Measurements from ENCODE around the gene GRB10. TPM values are rescaled to one million over a fixed set of nuclear protein-coding genes. Genes with fewer than 3 reads are reported as not detected.

Gene GRB10
- total RNA-seq, 1 experiment from 2014 or later, result 47.9 TPM

DNA sequence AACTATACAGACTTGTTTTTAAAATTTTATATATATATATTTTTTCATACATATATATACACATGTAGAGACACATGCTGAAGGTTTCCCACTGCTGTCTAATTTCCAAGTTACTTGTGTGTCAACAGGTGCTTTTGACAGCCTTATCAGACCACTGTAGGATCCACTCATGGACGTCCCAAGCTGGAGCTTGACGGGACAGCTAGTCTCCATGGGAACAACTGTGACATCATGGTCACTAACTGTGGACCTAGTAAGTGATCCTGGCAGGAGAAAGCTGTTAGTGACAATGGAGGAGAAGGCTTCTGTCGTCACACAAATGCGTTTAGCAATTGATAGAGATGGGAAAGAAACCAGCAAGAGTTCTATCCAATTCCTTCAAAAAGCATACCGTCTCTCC lies 157.3 kb downstream of the GRB10 start:
- intact Hi-C loops (cut with micrococcal nuclease; ENCODE audit: unreplicated experiment), result loop anchor here (5.0 kb wide), 1 partner anchor 52 kb away; no protein-coding TSS in a partner anchor
- Histone ChIP-seq H3K79me2 (ENCODE audit: low read depth) (no peaks in the 10 kb centered on the region), H3K27ac (no peak overlapping the region), H3K9me3 (ENCODE audit: insufficient read depth, low read depth) (no peaks in the 10 kb centered on the region), H3F3A (ENCODE audit: insufficient read depth, low read depth) (no peaks in the 10 kb centered on the region), H3K4me3 (no peak overlapping the region), H3K4me2 (no peak overlapping the region), H4K20me1 (ENCODE audit: insufficient read depth) (peaks cover 17% of the 10 kb centered on the region), H3K4me1 (replicated peaks; ENCODE audit: insufficient read depth) (no peaks in the 10 kb centered on the region), H2AFZ (no peak overlapping the region), H3K9me2 (ENCODE audit: insufficient read depth) (no peaks in the 10 kb centered on the region), H3K36me3 (ENCODE audit: low read depth) (peaks cover 3% of the 10 kb centered on the region; the same call in 1 of the 2 replicates), H3K27me3 (ENCODE audit: insufficient read depth, low read depth) (no peaks in the 10 kb centered on the region)
- TF ChIP-seq EZH2 (IDR thresholded peaks at IDR 0.05; ENCODE audit: low read depth), result no peak
- TF ChIP-seq, protein P1, sequence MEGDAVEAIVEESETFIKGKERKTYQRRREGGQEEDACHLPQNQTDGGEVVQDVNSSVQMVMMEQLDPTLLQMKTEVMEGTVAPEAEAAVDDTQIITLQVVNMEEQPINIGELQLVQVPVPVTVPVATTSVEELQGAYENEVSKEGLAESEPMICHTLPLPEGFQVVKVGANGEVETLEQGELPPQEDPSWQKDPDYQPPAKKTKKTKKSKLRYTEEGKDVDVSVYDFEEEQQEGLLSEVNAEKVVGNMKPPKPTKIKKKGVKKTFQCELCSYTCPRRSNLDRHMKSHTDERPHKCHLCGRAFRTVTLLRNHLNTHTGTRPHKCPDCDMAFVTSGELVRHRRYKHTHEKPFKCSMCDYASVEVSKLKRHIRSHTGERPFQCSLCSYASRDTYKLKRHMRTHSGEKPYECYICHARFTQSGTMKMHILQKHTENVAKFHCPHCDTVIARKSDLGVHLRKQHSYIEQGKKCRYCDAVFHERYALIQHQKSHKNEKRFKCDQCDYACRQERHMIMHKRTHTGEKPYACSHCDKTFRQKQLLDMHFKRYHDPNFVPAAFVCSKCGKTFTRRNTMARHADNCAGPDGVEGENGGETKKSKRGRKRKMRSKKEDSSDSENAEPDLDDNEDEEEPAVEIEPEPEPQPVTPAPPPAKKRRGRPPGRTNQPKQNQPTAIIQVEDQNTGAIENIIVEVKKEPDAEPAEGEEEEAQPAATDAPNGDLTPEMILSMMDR (conservative IDR thresholded peaks at IDR 0.05), result no peak
- POLR2A ChIA-PET (ENCODE audit: unreplicated experiment), result no interaction called here
- DNase-seq, result no peak
- CTCF ChIA-PET, result no interaction called here
- no TSS peak for BruUV-seq (replicated peaks)

DNA sequence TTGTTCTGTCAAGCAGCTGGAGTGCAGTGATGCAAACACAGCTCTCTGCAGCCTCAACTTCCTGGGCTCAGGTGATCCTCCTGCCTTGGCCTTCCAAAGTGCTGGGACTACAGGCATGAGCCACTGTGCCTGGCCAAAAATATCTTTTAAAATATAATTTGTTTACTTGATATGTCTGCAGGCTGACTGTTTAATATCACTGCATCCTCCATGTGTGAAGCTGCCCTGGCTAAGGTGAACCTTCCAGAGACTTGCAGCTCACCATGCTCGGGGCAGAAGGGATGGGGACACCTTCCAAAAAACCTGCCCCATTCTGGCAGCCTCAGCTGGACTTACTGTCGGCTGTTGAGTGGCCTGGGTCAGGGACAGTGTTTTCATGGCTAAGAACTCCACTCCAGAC lies 159.9 kb downstream of the GRB10 start:
- Histone ChIP-seq H3K27ac (no peak overlapping the region), H2AFZ (no peak overlapping the region), H3K9me2 (ENCODE audit: insufficient read depth) (no peaks in the 10 kb centered on the region), H3K79me2 (ENCODE audit: low read depth) (no peaks in the 10 kb centered on the region), H3F3A (ENCODE audit: insufficient read depth, low read depth) (no peaks in the 10 kb centered on the region), H4K20me1 (ENCODE audit: insufficient read depth) (peaks cover 2% of the 10 kb centered on the region), H3K27me3 (ENCODE audit: insufficient read depth, low read depth) (no peaks in the 10 kb centered on the region), H3K4me1 (replicated peaks; ENCODE audit: insufficient read depth) (peaks cover 12% of the 10 kb centered on the region; the same call in 1 of the 2 replicates), H3K4me2 (no peak overlapping the region), H3K9me3 (ENCODE audit: insufficient read depth, low read depth) (no peaks in the 10 kb centered on the region), H3K4me3 (no peak overlapping the region), H3K36me3 (ENCODE audit: low read depth) (peaks cover 3% of the 10 kb centered on the region; the same call in 1 of the 2 replicates)
- BruUV-seq (replicated peaks), result no TSS peak
- ChIA-PET POLR2A (ENCODE audit: unreplicated experiment) (no interaction called here), CTCF (no interaction called here)
- TF ChIP-seq, protein P1 (conservative IDR thresholded peaks at IDR 0.05), result no peak
- no peak for TF ChIP-seq EZH2 (IDR thresholded peaks at IDR 0.05; ENCODE audit: low read depth)
- intact Hi-C loops (cut with micrococcal nuclease; ENCODE audit: unreplicated experiment), result no loop called here
- DNase-seq, result no peak

DNA sequence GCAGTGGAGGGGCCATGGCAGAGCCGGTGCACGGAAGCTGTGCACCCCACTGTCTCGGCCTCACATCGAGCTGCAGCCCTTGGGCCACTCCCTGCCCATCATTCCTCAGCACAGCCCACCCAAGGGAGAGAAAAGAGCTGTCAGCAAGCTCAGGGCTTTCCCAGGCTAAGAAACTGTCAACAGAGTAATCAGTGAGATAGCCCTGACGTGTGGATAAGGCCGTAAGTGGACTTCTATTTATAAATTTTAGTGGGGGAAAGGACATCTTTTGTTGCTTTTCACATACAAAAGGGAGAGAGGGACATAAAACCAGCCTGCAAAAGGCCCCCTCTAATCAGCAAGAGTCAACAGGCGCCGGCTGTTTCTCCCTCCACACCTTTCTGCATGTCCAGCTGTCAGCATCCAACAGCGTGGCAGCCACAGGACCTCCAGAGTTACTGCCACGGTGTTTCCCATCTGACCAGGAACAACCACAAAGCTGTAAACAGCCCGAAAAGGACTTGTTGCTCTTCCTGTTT lies 160.7 kb downstream of the GRB10 start:
- intact Hi-C loops (cut with micrococcal nuclease; ENCODE audit: unreplicated experiment), result no loop called here
- peaks cover 6% of the 10 kb centered on the region for H4K20me1 ChIP-seq (ENCODE audit: insufficient read depth)
- no peaks in the 10 kb centered on the region for H3K27me3 ChIP-seq (ENCODE audit: insufficient read depth, low read depth)
- no peak for TF ChIP-seq EZH2 (IDR thresholded peaks at IDR 0.05; ENCODE audit: low read depth)
- TF ChIP-seq, protein P1 (conservative IDR thresholded peaks at IDR 0.05), result no peak
- H3K4me2 ChIP-seq, result no peak overlapping the region
- ChIA-PET CTCF (no interaction called here), POLR2A (ENCODE audit: unreplicated experiment) (no interaction called here)
- H3K27ac ChIP-seq, result no peak overlapping the region
- H3K9me2 ChIP-seq (ENCODE audit: insufficient read depth), result no peaks in the 10 kb centered on the region
- H3F3A ChIP-seq (ENCODE audit: insufficient read depth, low read depth), result no peaks in the 10 kb centered on the region
- H3K36me3 ChIP-seq (ENCODE audit: low read depth), result peaks cover 3% of the 10 kb centered on the region; the same call in 1 of the 2 replicates
- H3K79me2 ChIP-seq (ENCODE audit: low read depth), result no peaks in the 10 kb centered on the region
- peaks cover 12% of the 10 kb centered on the region; the same call in 1 of the 2 replicates for H3K4me1 ChIP-seq (replicated peaks; ENCODE audit: insufficient read depth)
- no peak for DNase-seq
- BruUV-seq (replicated peaks), result no TSS peak
- H3K4me3 ChIP-seq, result no peak overlapping the region
- no peak overlapping the region for H2AFZ ChIP-seq
- no peaks in the 10 kb centered on the region for H3K9me3 ChIP-seq (ENCODE audit: insufficient read depth, low read depth)
